Stimulated activated effector memory CD8-positive, alpha-beta T cell treated with anti-CD3 and anti-CD28 coated beads, Interleukin-12 subunit alpha, Interleukin-12 subunit beta, amount 100 ng/mL, for 72 hours (primary cell): ENCODE measurements around the gene TMEM54.
A peak's percentile ranks its signal among the peaks of the same experiment; 100 is the strongest.

ENCODE experiments used
- ATAC-seq: fragments of 150-1000 bp; cut with Tn5 transposase; 2 replicates; pipeline ENCODE4 v1.10.0; 2021
- DNase-seq, 2 donors: peaks; one replicate each; pipeline ENCODE4 v3.0.0; 2021 to 2022; ENCODE audit warnings: low spot score in 2 of 2
- H3K27ac Mint-ChIP-seq: one replicate; pipeline ENCODE4 v1.8.0; 2022; ENCODE audit warnings: mild to moderate bottlenecking, mixed read lengths
- H3K36me3 Mint-ChIP-seq: one replicate; pipeline ENCODE4 v1.8.0; 2022; ENCODE audit warnings: mild to moderate bottlenecking, mixed read lengths
- H3K4me1 Mint-ChIP-seq: one replicate; pipeline ENCODE4 v1.8.0; 2022; ENCODE audit warnings: mixed read lengths
- H3K4me3 Mint-ChIP-seq: one replicate; pipeline ENCODE4 v1.8.0; 2022; ENCODE audit warnings: mild to moderate bottlenecking, mixed read lengths
- H3K9me3 Mint-ChIP-seq: one replicate; pipeline ENCODE4 v1.8.0; 2022; ENCODE audit warnings: mixed read lengths

The TMEM54 gene

GRCh38 chr1:32868806-32869455, 32.3 kb downstream of the TMEM54 start:
- Mint-ChIP-seq H3K9me3 (no peaks in the 10 kb centered on the region), H3K27ac (peak overlapping the region; percentile 58), H3K36me3 (no peaks in the 10 kb centered on the region), H3K4me1 (peaks cover 30% of the 10 kb centered on the region), H3K4me3 (peak overlapping the region; percentile 68)
- no peak for DNase-seq
- no peak for ATAC-seq

- Mint-ChIP-seq H3K9me3 (no peaks in the 10 kb centered on the region), H3K4me1 (peaks cover 30% of the 10 kb centered on the region), H3K27ac (no peak overlapping the region), H3K4me3 (no peak overlapping the region), H3K36me3 (no peaks in the 10 kb centered on the region)
- ATAC-seq (no peak), DNase-seq (no peak)
These were observed 33.1 kb downstream of the TMEM54 start for GRCh38 chr1:32868085-32868484.

GRCh38 chr1:32867671-32868070, 33.5 kb downstream of the TMEM54 start:
- ATAC-seq = no peak
- DNase-seq = no peak
- Mint-ChIP-seq H3K9me3 (no peaks in the 10 kb centered on the region), H3K36me3 (peaks cover 4% of the 10 kb centered on the region), H3K4me3 (no peak overlapping the region), H3K27ac (no peak overlapping the region), H3K4me1 (peaks cover 26% of the 10 kb centered on the region)

GRCh38 chr1:32867151-32867550, 34.0 kb downstream of the TMEM54 start:
- ATAC-seq (no peak), DNase-seq (no peak)
- H3K27ac Mint-ChIP-seq = peak overlapping the region; percentile 13
- H3K9me3 Mint-ChIP-seq = no peaks in the 10 kb centered on the region
- peaks cover 9% of the 10 kb centered on the region for H3K36me3 Mint-ChIP-seq
- H3K4me1 Mint-ChIP-seq = peaks cover 23% of the 10 kb centered on the region
- no peak overlapping the region for H3K4me3 Mint-ChIP-seq

- Mint-ChIP-seq H3K4me3 (no peak overlapping the region), H3K36me3 (peaks cover 13% of the 10 kb centered on the region), H3K9me3 (no peaks in the 10 kb centered on the region)
These were observed 35.4 kb downstream of the TMEM54 start for GRCh38 chr1:32865639-32866405.

GRCh38 chr1:32864375-32865019, 36.7 kb downstream of the TMEM54 start:
- DNase-seq = no peak
- Mint-ChIP-seq H3K27ac (peak overlapping the region; percentile 81), H3K4me1 (peaks cover 4% of the 10 kb centered on the region), H3K4me3 (no peak overlapping the region), H3K36me3 (peaks cover 20% of the 10 kb centered on the region), H3K9me3 (no peaks in the 10 kb centered on the region)
- no peak for ATAC-seq

More at GRCh38 chr1:32865639-32866405, 35.4 kb downstream of the TMEM54 start:
- DNase-seq (no peak), ATAC-seq (no peak)
- no peak overlapping the region for H3K27ac Mint-ChIP-seq
- H3K4me1 Mint-ChIP-seq = peaks cover 13% of the 10 kb centered on the region

- ATAC-seq (no peak), DNase-seq (no peak)
- no peak overlapping the region for H3K4me3 Mint-ChIP-seq
- H3K27ac Mint-ChIP-seq = peak overlapping the region; percentile 81
- no peaks in the 10 kb centered on the region for H3K4me1 Mint-ChIP-seq
- peaks cover 20% of the 10 kb centered on the region for H3K36me3 Mint-ChIP-seq
- no peaks in the 10 kb centered on the region for H3K9me3 Mint-ChIP-seq
These were observed 37.3 kb downstream of the TMEM54 start for GRCh38 chr1:32863881-32864245.

- Mint-ChIP-seq H3K9me3 (no peaks in the 10 kb centered on the region), H3K36me3 (peaks cover 20% of the 10 kb centered on the region), H3K4me1 (no peaks in the 10 kb centered on the region), H3K4me3 (no peak overlapping the region), H3K27ac (peak overlapping the region; percentile 81)
- ATAC-seq (no peak), DNase-seq (no peak)
These were observed 37.8 kb downstream of the TMEM54 start for GRCh38 chr1:32863218-32863880.

- H3K27ac Mint-ChIP-seq = no peak overlapping the region
- DNase-seq = no peak
- H3K9me3 Mint-ChIP-seq = no peaks in the 10 kb centered on the region
- no peak overlapping the region for H3K4me3 Mint-ChIP-seq
- H3K36me3 Mint-ChIP-seq = peaks cover 31% of the 10 kb centered on the region
- ATAC-seq = no peak
- H3K4me1 Mint-ChIP-seq = no peaks in the 10 kb centered on the region
These were observed 39.1 kb downstream of the TMEM54 start for GRCh38 chr1:32861904-32862695.

GRCh38 chr1:32860566-32860965, 40.6 kb downstream of the TMEM54 start:
- no peaks in the 10 kb centered on the region for H3K9me3 Mint-ChIP-seq
- H3K4me1 Mint-ChIP-seq = no peaks in the 10 kb centered on the region
- H3K27ac Mint-ChIP-seq = no peak overlapping the region
- DNase-seq (no peak), ATAC-seq (no peak)
- H3K4me3 Mint-ChIP-seq = no peak overlapping the region
- H3K36me3 Mint-ChIP-seq = peaks cover 47% of the 10 kb centered on the region

GRCh38 chr1:32859915-32860314, 41.3 kb downstream of the TMEM54 start:
- Mint-ChIP-seq H3K9me3 (no peaks in the 10 kb centered on the region), H3K27ac (no peak overlapping the region), H3K4me1 (no peaks in the 10 kb centered on the region), H3K36me3 (peaks cover 53% of the 10 kb centered on the region), H3K4me3 (no peak overlapping the region)
- DNase-seq (no peak), ATAC-seq (no peak)

- no peaks in the 10 kb centered on the region for H3K9me3 Mint-ChIP-seq
- DNase-seq (no peak), ATAC-seq (no peak)
- no peak overlapping the region for H3K27ac Mint-ChIP-seq
- no peaks in the 10 kb centered on the region for H3K4me1 Mint-ChIP-seq
- no peak overlapping the region for H3K4me3 Mint-ChIP-seq
- peaks cover 64% of the 10 kb centered on the region for H3K36me3 Mint-ChIP-seq
These were observed 42.4 kb downstream of the TMEM54 start for GRCh38 chr1:32858791-32859190.

- ATAC-seq = no peak
- no peak overlapping the region for H3K4me3 Mint-ChIP-seq
These were observed 43.1 kb downstream of the TMEM54 start for GRCh38 chr1:32858136-32858535.

GRCh38 chr1:32855861-32856617, 45.1 kb downstream of the TMEM54 start:
- H3K36me3 Mint-ChIP-seq = peaks cover 65% of the 10 kb centered on the region
- DNase-seq = no peak
- no peak for ATAC-seq
- no peak overlapping the region for H3K4me3 Mint-ChIP-seq
- no peak overlapping the region for H3K27ac Mint-ChIP-seq
- H3K4me1 Mint-ChIP-seq = no peaks in the 10 kb centered on the region
- no peaks in the 10 kb centered on the region for H3K9me3 Mint-ChIP-seq

More at GRCh38 chr1:32858136-32858535, 43.1 kb downstream of the TMEM54 start:
- Mint-ChIP-seq H3K9me3 (no peaks in the 10 kb centered on the region), H3K4me1 (no peaks in the 10 kb centered on the region), H3K27ac (no peak overlapping the region), H3K36me3 (peaks cover 71% of the 10 kb centered on the region)
- no peak for DNase-seq
